Upper lobe of left lung (tissue), 6 donors: Measurements from ENCODE around the gene CPNE7. TPM values are rescaled to one million over a fixed set of nuclear protein-coding genes. Genes with fewer than 3 reads are reported as not detected.

Source experiments
- ATAC-seq, 2 donors: fragments of 200-7000 bp; cut with Tn5 transposase; one replicate each; pipeline ENCODE4 v1.9.1; 2022; ENCODE audit warnings: mild to moderate bottlenecking in 2 of 2, moderate library complexity in 2 of 2; ENCODE audit not compliant: low FRiP score in 2 of 2
- DNase-seq, 2 donors: peaks; one replicate each; pipeline ENCODE4 v3.0.0-alpha.2; 2019 to 2020
- H3K27ac ChIP-seq, 4 donors: fragments of 200-600 bp; sonication (generic); one replicate each; pipeline ENCODE4 v1.5.1; 2016 to 2019
- H3K27me3 ChIP-seq, 4 donors: fragments of 200-600 bp; sonication (generic); one replicate each; pipeline ENCODE4 v1.5.1; 2017 to 2019
- H3K36me3 ChIP-seq, 4 donors: fragments of 200-600 bp; sonication (generic); one replicate each; pipeline ENCODE4 v1.5.1; 2016 to 2019
- H3K4me1 ChIP-seq, 4 donors: fragments of 200-600 bp; sonication (generic); one replicate each; pipeline ENCODE4 v1.5.1; 2018 to 2019
- H3K4me3 ChIP-seq, 4 donors: fragments of 200-600 bp; sonication (generic); one replicate each; pipeline ENCODE4 v1.5.1; 2017 to 2019; ENCODE audit warnings: mild to moderate bottlenecking in 2 of 4, moderate library complexity in 1 of 4
- H3K9me3 ChIP-seq, 4 donors: fragments of 200-600 bp; sonication (generic); one replicate each; pipeline ENCODE4 v1.5.1; 2018 to 2019
- CTCF ChIP-seq, 6 experiments: fragments of 450-650 bp in 4 of 6; fragments of 200-600 bp in 2 of 6; sonication (generic) in 2 of 6; IDR thresholded peaks; one replicate each; pipeline ENCODE4 v1.5.1; 2016 to 2019; ENCODE audit warnings: antibody characterized with exemption in 6 of 6
- EP300 ChIP-seq, 4 donors: sonication (generic); formaldehyde crosslinking; IDR thresholded peaks; one replicate each; pipeline ENCODE4 v1.5.1; 2017; ENCODE audit warnings: antibody characterized with exemption in 4 of 4, control low read depth in 2 of 4
- POLR2A ChIP-seq, 4 donors: fragments of 450-650 bp; IDR thresholded peaks; one replicate each; pipeline ENCODE4 v1.5.1; 2016 to 2017; ENCODE audit warnings: antibody characterized with exemption in 4 of 4, mild to moderate bottlenecking in 2 of 4
- POLR2AphosphoS5 ChIP-seq, 2 donors: sonication (generic); formaldehyde crosslinking; IDR thresholded peaks; one replicate each; pipeline ENCODE4 v1.5.1; 2017; ENCODE audit warnings: antibody characterized with exemption in 2 of 2
- WGBS, 2 donors: methylation state at CpG; one replicate each; pipeline ENCODE4 v1.1.5; 2017 to 2018; 5-methylcytosine and 5-hydroxymethylcytosine counted together
- total RNA-seq, 6 donors: library from RNA; depleted of rRNA in 4 of 6; stranded (reverse); fragments of >200 nt in 4 of 6; gene quantifications; one replicate each; pipeline versions ENCODE4 v1.1.0 to v1.2.1, GENCODE V29; 2016 to 2021
- donor health status: DM: no; HTN: no; CAD: no; lungs with moderate emphysema.
- donor health status: DM: no; HTN: yes; CAD: no; lungs with severe emphysema.

Gene CPNE7
- total RNA-seq, 6 donors from 2014 or later, result 1.4 to 14.7 (median 3.6) TPM; not detected in 2

DNA sequence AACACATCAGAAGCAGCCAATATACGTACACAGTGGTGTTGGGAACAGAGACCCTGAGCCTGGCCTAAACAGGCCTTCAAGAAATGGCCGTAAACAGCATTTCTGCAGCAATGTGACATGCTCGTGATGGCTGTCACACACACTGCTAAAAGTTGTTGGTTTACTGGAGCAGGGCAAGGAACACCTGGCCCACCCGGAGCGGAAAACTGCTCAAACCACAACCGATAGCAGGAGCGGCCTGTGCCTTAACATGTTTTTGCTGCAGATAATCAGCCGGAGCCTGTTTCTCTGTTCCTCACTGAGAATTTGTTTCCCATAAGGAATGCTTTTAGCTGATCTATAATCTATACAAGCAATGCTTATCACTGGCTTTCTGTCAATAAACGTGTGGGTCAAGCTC, 31.9 kb downstream of the CPNE7 start:
- peaks cover 0 to 7% (median 6%) of the 10 kb centered on the region in 4 donors for H3K4me1 ChIP-seq
- no peak for ATAC-seq
- H3K9me3 ChIP-seq, result no peaks in the 10 kb centered on the region
- no peaks in the 10 kb centered on the region for H3K27me3 ChIP-seq
- 78 to 81% methylated on average over 9 of the region's 9 CpGs for WGBS, 2 donors
- DNase-seq, result no peak
- no peak overlapping the region for H3K27ac ChIP-seq
- TF ChIP-seq EP300 (IDR thresholded peaks at IDR 0.05), result no peak
- TF ChIP-seq CTCF (IDR thresholded peaks at IDR 0.05), result no peak
- no peak for TF ChIP-seq POLR2AphosphoS5 (IDR thresholded peaks at IDR 0.05)
- TF ChIP-seq POLR2A (IDR thresholded peaks at IDR 0.05), result no peak
- H3K4me3 ChIP-seq, result no peak overlapping the region
- H3K36me3 ChIP-seq, result no peaks in the 10 kb centered on the region

GRCh38 chr16:89607937-89608740, 32.6 kb downstream of the CPNE7 start:
- Histone ChIP-seq H3K27me3 (no peaks in the 10 kb centered on the region), H3K9me3 (no peaks in the 10 kb centered on the region), H3K4me3 (no peak overlapping the region), H3K4me1 (peaks cover 0 to under 1% (median 0%) of the 10 kb centered on the region in 4 donors), H3K36me3 (no peaks in the 10 kb centered on the region), H3K27ac (no peak overlapping the region)
- 74 to 78% methylated on average over 28 to 32 of the region's 32 CpGs for WGBS, 2 donors
- DNase-seq (no peak), ATAC-seq (no peak)
- TF ChIP-seq POLR2AphosphoS5 (IDR thresholded peaks at IDR 0.05) (no peak), EP300 (IDR thresholded peaks at IDR 0.05) (no peak), POLR2A (IDR thresholded peaks at IDR 0.05) (no peak), CTCF (IDR thresholded peaks at IDR 0.05) (no peak)

- no peaks in the 10 kb centered on the region for H3K27me3 ChIP-seq
- H3K27ac ChIP-seq, result no peak overlapping the region
- no peak overlapping the region for H3K4me3 ChIP-seq
- no peaks in the 10 kb centered on the region for H3K36me3 ChIP-seq
- ATAC-seq, result no peak
- no peaks in the 10 kb centered on the region for H3K9me3 ChIP-seq
- DNase-seq, result no peak
- 71 to 84% methylated on average over 1 of the region's 1 CpG for WGBS, 2 donors
- TF ChIP-seq POLR2A (IDR thresholded peaks at IDR 0.05) (no peak), CTCF (IDR thresholded peaks at IDR 0.05) (no peak), POLR2AphosphoS5 (IDR thresholded peaks at IDR 0.05) (no peak), EP300 (IDR thresholded peaks at IDR 0.05) (no peak)
- peaks cover 0 to 4% (median 0%) of the 10 kb centered on the region in 4 donors for H3K4me1 ChIP-seq
Measured at GRCh38 chr16:89610108-89610453, 34.5 kb downstream of the CPNE7 start.

- no peak for TF ChIP-seq POLR2AphosphoS5 (IDR thresholded peaks at IDR 0.05)
- TF ChIP-seq CTCF (IDR thresholded peaks at IDR 0.05), result no peak
- no peak for TF ChIP-seq EP300 (IDR thresholded peaks at IDR 0.05)
- no peak for TF ChIP-seq POLR2A (IDR thresholded peaks at IDR 0.05)
- no peaks in the 10 kb centered on the region for H3K36me3 ChIP-seq
- H3K4me3 ChIP-seq, result no peak overlapping the region
- peaks cover 0 to 10% (median 8%) of the 10 kb centered on the region in 4 donors for H3K4me1 ChIP-seq
- no peak overlapping the region for H3K27ac ChIP-seq
- no peaks in the 10 kb centered on the region for H3K27me3 ChIP-seq
- H3K9me3 ChIP-seq, result no peaks in the 10 kb centered on the region
- ATAC-seq, result no peak
- 83 to 90% methylated on average over 20 of the region's 20 CpGs for WGBS, 2 donors
- no peak for DNase-seq
Measured at GRCh38 chr16:89612415-89613166, 37.0 kb downstream of the CPNE7 start.
